HG03378 (cell line): ENCODE measurements around the gene ITGA5.

Experiments
- ATAC-seq: cut with Tn5 transposase; IDR thresholded peaks from one replicate; pipeline ENCODE4 v1.9.1; 2021; ENCODE audit warnings: mild to moderate bottlenecking, moderate library complexity; ENCODE audit not compliant: unreplicated experiment

ITGA5 gene

GRCh38 chr12:54431911-54432814 lies 13.1 kb upstream of the ITGA5 start:
- no peak for ATAC-seq

GRCh38 chr12:54430471-54431069 lies 11.5 kb upstream of the ITGA5 start:
- no peak for ATAC-seq

- ATAC-seq = no peak
Observed at GRCh38 chr12:54429014-54429471, 10.0 kb upstream of the ITGA5 start.

- ATAC-seq = no peak
Observed at GRCh38 chr12:54428050-54429013, 9.3 kb upstream of the ITGA5 start.

GRCh38 chr12:54427106-54427505 lies 8.0 kb upstream of the ITGA5 start:
- no peak for ATAC-seq

GRCh38 chr12:54426690-54427089 lies 7.6 kb upstream of the ITGA5 start:
- no peak for ATAC-seq

- no peak for ATAC-seq
Observed at GRCh38 chr12:54425702-54426101, 6.6 kb upstream of the ITGA5 start.

- ATAC-seq = no peak
Observed at GRCh38 chr12:54424224-54424623, 5.2 kb upstream of the ITGA5 start.

- no peak for ATAC-seq
Observed at GRCh38 chr12:54423816-54424150, 4.7 kb upstream of the ITGA5 start.

- ATAC-seq = no peak
Observed at GRCh38 chr12:54421879-54422250, 2.8 kb upstream of the ITGA5 start.

GRCh38 chr12:54421175-54421878 lies 2.3 kb upstream of the ITGA5 start:
- ATAC-seq = no peak

- no peak for ATAC-seq
Observed at GRCh38 chr12:54420766-54421144, 1.7 kb upstream of the ITGA5 start.

GRCh38 chr12:54418441-54419087 lies 502 bp downstream of the ITGA5 start:
- ATAC-seq = no peak

GRCh38 chr12:54417712-54418440 lies 1.2 kb downstream of the ITGA5 start:
- no peak for ATAC-seq

GRCh38 chr12:54416687-54417603 lies 2.1 kb downstream of the ITGA5 start:
- no peak for ATAC-seq

GRCh38 chr12:54415221-54415929 lies 3.7 kb downstream of the ITGA5 start:
- ATAC-seq = no peak

GRCh38 chr12:54413284-54414190 lies 5.5 kb downstream of the ITGA5 start:
- no peak for ATAC-seq
